Epidermal melanocyte (primary cell): ENCODE measurements around the gene ALOX15B.

Experiments used
- DNase-seq: peaks from one replicate; pipeline ENCODE4 v3.0.0; 2011; ENCODE audit warnings: low spot score; ENCODE audit not compliant: insufficient read length

The ALOX15B gene, protein sequence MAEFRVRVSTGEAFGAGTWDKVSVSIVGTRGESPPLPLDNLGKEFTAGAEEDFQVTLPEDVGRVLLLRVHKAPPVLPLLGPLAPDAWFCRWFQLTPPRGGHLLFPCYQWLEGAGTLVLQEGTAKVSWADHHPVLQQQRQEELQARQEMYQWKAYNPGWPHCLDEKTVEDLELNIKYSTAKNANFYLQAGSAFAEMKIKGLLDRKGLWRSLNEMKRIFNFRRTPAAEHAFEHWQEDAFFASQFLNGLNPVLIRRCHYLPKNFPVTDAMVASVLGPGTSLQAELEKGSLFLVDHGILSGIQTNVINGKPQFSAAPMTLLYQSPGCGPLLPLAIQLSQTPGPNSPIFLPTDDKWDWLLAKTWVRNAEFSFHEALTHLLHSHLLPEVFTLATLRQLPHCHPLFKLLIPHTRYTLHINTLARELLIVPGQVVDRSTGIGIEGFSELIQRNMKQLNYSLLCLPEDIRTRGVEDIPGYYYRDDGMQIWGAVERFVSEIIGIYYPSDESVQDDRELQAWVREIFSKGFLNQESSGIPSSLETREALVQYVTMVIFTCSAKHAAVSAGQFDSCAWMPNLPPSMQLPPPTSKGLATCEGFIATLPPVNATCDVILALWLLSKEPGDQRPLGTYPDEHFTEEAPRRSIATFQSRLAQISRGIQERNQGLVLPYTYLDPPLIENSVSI

GRCh38 chr17:8038954-8039610, at the start of gene ALOX15B:
Gene ALOX15B (plus strand): TSS chr17:8039059. CDS start chr17:8039156, 97 bp downstream.
- DNase-seq, result no peak

GRCh38 chr17:7989781-7990655, 48.8 kb upstream of the ALOX15B start:
- peak; percentile 77 for DNase-seq

GRCh38 chr17:7992516-7992915, 46.3 kb upstream of the ALOX15B start:
- no peak for DNase-seq

DNA sequence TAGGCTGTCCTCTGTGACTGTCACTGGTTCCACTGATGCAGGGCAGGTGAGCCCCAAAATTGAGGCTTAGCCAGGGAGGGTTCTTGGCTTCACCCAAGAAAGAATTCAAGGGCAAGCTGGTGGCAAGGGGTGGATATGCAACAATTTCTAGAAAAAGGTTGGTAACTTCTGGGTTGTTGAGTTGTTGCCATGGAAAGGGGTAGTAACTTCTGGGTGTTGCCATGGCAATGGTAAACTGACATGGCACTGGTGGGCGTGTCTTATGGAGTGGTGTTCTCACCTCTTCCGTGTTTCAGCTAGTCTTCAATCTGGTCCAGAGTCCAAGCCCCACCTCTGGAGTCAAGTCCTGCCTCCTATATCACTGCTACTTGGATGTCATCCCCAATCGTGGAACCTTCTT, 45.9 kb upstream of the ALOX15B start:
- no peak for DNase-seq

DNA sequence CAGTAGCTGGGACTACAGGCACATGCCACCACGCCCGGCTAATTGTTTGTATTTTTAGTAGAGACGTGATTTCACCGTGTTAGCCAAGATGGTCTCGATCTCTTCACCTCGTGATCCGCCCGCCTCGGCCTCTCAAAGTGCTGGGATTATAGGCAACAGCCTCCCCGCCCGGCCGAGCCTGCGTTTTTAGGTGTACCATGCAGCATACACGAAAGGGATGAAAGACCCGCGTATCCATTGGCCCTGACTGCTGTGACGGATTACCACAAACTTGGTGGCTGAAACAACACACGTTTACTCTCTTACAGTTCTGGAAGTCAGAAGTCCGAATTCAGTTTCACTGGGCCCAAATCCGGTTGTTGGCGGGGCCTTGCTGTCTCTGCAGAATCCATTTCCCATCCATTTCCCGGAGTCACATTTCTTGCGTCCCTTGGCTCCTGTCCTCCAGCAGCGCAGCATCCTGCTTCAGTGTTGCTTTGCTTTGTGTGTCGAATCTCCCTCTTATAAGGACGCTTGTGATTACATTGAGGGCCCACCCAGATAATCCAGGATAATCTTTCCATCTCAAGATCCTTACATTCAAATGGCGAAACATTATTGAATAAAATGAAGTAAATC, 44.8 kb upstream of the ALOX15B start:
- no peak for DNase-seq

- DNase-seq, result no peak
These were observed 43.1 kb upstream of the ALOX15B start for GRCh38 chr17:7995724-7996123.

DNA sequence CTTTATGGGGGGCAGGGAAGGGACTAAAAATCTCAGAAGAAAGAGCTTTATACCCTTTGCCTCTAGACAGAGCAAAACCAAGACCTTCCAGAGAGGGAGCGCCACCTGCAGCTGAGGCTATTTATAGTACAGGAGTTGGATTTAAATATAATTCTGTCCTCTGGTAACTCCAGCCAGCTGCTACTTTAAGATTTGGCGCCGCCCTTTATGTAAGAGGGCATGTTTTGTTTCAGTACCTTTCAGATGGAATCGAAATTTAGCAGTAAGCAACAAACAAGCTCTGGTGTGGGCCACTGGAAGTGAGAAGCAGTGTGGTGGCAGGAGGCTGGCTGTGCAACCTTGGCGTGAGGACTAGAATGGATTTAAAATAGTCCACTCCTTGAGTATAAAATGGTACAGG, 41.7 kb upstream of the ALOX15B start:
- no peak for DNase-seq

- no peak for DNase-seq
These were observed 36.7 kb upstream of the ALOX15B start, which contains the start of gene GUCY2D for GRCh38 chr17:8001976-8002720. Gene GUCY2D (plus strand): TSS chr17:8002615. CDS start chr17:8003048, 433 bp downstream.

DNA sequence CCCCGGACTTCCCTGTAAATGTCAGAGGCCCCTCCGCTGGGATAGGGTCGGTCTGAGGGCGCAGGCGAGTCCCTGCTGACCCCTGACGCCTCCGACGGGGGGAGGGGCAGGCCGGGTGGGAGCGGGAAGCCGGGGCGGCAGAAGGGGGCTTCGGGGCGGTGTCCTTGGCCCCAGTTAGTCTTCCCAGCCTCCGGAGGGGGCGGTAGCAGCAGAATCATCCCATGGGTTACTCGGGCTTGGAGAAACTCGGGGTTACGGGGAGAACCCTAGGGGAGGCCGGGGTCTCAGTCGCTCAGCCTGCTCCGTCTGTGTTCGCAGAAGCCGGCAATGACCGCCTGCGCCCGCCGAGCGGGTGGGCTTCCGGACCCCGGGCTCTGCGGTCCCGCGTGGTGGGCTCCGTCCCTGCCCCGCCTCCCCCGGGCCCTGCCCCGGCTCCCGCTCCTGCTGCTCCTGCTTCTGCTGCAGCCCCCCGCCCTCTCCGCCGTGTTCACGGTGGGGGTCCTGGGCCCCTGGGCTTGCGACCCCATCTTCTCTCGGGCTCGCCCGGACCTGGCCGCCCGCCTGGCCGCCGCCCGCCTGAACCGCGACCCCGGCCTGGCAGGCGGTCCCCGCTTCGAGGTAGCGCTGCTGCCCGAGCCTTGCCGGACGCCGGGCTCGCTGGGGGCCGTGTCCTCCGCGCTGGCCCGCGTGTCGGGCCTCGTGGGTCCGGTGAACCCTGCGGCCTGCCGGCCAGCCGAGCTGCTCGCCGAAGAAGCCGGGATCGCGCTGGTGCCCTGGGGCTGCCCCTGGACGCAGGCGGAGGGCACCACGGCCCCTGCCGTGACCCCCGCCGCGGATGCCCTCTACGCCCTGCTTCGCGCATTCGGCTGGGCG, 35.9 kb upstream of the ALOX15B start:
- DNase-seq, result no peak

GRCh38 chr17:8003594-8004181, 35.2 kb upstream of the ALOX15B start:
- no peak for DNase-seq

GRCh38 chr17:8004899-8005298, 34.0 kb upstream of the ALOX15B start:
- DNase-seq, result no peak

DNA sequence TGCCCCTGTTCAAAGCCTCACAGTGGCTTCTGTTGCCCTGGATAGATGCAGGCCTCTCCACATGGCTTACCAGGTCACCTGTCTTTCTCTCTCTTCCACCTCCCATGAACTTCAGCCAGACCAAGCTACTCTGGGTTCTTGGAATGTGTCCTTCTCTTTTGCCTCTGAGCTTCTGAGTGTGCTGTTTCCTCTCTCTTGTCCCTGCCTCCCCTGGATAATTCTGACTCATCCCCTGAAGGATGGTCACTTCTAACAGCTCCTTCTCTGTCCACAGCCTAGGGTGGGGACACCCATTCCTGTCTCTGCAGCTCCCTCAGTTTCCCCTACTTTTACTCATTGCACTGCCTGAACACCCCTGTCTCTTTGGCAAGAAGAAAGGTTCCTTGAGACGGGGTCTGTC, 33.5 kb upstream of the ALOX15B start:
- DNase-seq, result no peak

- no peak for DNase-seq
These were observed 32.7 kb upstream of the ALOX15B start for GRCh38 chr17:8005967-8006730.

DNA sequence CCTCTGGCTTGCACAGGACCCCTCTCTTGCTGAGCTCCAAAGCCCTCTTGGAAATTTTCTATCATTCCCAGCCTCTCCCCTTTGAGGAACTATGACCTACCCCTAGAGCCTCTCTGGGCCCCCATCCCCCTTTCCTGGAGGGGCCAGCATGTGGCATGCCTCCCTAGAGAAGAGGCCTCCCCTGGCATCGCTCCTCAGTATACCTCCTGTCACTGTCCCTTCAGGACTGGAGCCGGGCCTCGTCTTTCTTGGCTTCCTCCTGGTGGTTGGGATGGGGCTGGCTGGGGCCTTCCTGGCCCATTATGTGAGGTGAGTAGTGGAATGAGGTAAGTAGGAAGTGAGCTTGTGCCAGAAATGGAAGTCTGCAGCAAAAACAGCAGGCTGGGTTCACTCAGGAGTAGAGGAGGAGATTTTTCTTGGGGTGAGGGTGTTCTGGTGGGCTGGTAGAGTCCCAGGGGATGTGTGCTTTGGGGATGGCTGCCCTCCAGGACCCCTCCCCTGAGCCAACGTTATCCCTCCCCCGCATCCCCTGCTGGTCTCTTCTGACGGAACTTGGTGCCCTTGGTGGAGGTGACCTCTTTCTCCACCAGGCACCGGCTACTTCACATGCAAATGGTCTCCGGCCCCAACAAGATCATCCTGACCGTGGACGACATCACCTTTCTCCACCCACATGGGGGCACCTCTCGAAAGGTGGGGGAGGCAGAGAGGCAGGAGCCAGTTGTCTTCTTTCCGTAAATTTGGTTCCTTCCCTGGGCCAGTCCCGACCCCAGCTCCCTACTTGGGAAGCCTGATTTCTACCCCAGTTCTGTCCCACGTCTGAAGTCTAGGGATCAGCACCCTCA, 31.8 kb upstream of the ALOX15B start:
- DNase-seq, result no peak

DNA sequence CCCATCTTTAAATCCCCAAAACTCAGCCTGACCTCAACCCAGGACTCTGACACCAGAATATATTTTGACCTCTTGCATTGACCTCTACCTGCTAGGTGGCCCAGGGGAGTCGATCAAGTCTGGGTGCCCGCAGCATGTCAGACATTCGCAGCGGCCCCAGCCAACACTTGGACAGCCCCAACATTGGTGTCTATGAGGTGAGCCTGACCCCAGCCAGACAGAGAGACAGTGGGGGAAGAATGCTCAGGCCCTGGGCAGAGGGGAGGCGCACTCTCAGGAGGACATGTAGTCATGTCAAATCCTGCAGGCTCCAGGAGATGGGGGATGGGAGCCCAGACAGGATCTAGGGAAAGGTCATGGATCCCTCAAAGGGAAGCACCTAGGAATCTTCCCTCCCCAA, 31.0 kb upstream of the ALOX15B start:
- DNase-seq, result no peak

GRCh38 chr17:8012045-8012580, 26.7 kb upstream of the ALOX15B start:
- no peak for DNase-seq
